DMS153 treated with DMSO at 0.1 percent for 48 hours (cell line): ENCODE results near the gene LAPTM4A.
"Not testable (repeated sequence)": the region's sequence is repeated elsewhere in the genome, so short reads cannot be mapped to it uniquely, and the experiment has no call there.

Source experiments
- DNase-seq: peaks from one replicate; lab custom pipeline; 2025; ENCODE audit not compliant: unreplicated experiment; lab: John Stamatoyannopoulos, UW

The LAPTM4A gene

DNA sequence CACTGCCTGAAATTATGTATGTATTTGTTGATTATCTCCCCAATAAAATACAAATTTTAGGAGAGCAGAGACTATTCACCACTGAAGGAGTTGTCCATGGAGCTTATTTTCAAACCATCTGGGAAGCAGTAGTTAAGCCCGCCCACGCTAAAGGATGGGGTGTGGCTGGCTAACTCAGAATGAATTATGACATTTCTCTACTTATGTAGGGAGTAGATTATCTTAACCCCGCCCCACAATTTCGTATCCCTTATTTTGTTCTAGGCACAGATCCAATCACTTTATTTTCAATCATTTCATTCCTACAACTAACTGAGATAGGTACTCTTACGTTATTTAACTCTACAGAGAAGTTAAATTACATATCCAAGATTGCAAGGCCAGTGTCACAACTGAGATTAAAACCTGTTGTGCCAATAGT is 1.4 kb upstream of the LAPTM4A start:
- peak; percentile 53 for DNase-seq

DNA sequence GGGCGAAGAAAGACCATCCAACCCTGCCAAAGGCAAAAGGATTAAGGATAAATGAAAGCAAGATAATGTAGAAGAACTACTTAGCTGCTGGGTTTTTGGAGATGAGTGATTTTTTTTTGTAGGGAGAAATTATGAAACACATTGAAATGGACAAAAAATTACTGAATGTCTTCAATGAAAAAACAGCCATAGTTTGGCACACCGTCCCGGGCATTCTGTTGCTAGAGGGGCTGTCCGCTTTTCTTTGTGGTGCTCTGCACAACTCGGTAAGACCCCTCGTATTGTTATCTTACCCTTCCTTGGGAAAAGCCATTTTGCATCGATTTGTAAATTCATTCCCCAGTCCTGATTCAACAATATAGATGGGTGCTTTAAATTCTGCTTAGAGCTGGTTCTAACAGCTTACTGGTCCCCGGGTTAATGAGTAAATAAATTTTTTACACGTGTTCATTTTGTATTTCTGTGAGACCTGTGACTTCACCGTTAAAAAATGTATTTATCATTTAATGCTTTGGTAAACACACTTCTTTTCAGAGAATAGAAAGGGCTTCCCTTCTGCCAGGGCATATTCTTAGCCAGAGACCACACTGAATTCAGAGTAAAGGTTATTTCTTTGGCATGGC is 912 bp upstream of the LAPTM4A start:
- peak; percentile 53 for DNase-seq

DNA sequence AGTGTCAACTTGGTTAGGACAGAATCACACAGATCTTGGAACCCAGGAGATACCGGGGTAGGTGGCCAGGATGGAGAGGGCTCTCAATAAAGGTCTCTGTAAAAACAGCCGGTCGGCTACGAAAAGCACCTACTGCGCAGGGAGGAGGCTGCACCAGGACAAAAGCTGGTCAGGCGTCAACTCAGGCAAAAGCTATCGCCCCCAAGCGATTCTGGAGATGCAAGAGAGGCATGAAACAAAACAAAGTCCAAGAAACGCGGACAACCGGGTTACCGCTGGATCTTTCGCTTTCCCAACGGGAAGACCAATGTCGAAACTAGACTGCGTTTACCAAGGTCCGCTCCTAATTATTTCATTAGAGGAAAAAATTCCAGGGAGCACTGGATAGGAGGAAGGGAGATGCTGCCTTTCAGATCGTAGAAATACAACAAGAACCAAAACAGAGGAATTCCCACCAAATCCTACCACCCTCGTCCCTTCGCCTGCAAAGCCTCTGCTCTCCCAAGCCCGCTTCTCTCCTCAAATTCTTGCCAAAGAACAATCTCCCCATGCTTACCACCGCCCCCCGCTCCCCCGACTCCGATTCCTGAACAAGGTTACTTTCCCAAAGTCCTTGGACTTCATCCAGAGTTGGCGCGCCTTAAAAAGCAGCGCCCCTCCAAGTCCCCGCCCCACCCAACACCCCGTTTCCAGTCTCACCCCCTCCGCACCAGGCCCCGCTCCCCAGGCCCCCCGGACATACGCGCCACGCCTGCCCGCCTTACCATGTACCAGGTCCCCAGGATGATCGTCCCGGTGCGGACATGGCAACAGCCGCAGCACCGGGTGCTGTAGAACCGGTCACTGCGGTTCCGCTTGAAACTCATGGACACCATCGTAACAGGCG is 539 bp downstream of the LAPTM4A start:
- DNase-seq = peak; percentile 27

DNA sequence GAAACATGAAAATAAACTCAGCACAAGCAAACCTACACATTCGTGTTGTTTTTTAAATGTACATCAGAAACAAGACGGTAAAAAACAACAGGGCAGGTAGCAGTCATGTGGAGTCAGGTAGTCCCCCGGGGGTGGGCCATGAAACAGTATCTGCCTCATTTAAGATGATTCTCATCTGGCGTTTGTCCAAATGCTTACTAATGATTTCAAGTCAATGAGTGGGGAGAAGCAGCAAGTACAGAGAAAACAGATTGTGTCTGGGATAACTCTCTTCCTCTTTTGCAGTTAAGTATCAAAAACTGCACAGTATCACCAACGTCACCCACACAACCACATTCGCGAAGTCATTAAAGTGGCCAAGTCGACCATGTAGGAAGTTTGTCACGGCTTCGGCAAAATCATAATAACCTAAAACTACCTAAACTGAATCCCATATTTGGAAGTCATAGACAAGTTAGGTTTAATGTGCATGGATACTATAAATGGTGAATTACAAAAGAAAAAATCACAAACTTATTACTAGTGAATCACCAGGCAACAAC is 1.3 kb downstream of the LAPTM4A start:
- no peak for DNase-seq

DNA sequence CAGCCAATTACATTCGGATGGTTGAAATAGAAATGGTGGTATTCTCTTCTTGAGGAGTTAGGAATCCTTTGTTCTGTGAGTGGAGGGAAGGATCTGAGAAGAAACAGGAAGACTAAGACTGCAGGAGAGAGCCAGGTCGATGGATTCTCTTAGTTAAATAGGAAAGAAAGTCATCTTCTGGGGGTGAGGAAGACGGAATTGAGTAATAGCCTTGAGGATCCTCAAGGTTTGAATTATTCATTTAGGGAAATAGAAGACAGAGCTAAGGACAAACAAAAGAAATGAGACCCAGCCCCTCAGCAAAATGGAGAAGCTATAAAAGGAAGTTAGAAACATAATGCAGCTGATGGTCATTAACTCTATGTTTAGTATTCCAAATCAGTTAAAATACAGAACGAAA is 1.8 kb downstream of the LAPTM4A start:
- no peak for DNase-seq

DNA sequence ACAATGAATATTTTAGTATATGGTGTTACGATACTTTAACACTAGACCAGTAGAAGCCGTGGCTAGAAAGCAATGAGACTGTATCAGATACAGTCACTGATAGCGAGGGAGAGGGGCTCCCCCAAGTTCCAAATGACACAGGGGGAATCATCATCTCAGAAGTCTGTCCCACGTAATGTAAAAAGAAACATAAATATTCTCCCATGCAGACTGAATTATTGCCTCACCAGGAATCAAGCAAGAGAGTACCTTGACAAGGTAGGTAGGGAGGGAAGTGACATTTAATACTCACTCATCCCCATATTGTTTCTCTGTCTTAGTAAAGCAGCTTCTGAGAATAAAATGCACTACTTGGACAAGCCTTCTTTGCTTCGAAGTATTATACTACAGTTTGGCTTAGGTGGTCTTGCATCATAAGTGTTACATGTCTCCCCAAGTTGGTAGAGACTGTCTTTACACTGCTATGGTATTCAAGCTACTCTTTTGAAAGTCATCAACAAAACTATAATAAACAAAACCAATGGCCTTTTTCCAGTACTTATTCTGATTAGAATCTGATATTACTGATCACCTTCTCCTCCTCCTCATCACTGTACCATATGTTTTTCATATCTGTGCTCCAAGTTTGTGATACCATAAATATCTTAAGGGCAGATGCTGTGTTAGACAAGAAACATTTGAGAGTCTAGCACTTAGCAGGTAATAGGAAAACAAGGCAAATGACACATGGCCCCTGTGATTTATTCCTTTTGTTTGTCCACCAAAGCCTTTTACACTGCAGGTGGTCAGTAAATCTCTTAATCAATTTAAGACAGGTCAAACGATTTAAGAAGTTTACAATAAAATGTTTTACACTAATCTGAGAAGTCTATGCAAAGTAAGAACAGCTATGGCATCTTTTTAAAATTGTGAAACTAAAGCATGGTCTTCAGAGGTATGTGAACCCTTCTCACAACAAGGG is 2.7 kb downstream of the LAPTM4A start:
- no peak for DNase-seq

DNA sequence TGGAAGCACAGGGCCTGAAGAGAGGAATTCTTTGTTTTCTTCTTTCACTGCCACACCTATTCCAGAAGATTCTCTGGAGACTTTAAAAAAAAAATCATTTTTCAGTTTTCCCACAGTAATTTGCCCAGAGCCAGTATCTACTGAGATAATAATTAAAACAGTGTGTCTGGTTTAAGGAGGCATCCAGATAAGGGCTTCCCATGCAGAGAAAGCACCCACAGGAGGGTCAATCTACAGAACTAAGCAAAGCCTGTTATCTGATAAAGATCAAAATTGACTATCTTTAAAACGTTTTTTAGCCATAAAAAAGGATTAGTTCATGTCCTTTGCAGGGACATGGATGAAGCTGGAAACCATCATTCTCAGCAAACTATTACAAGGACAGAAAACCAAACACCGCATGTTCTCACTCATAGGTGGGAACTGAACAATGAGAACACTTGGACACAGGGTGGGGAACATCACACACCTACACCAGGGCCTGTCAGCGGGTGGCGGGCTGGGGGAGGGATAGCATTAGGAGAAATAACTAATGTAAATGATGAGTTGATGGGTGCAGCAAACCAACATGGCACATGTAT is 5.6 kb downstream of the LAPTM4A start:
- not testable (repeated sequence) for DNase-seq

DNA sequence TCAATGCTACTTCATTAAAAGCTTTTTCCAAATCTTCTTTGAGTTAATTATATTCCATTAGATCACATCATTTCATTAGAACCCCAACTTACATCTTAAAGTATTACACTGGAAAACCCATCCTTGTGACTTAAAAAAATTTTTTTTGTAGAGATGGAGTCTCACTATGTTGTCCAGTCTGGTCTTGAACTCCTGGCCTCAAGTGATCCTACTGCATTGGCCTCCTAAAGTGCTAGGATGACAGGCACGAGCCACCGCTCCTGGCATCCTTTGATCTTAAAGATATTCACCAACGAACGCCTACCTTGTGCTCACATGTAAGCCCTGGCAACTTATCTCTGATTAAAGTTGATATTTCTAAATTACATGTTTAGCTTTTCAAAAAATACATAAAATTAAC is 6.7 kb downstream of the LAPTM4A start:
- no peak for DNase-seq

DNA sequence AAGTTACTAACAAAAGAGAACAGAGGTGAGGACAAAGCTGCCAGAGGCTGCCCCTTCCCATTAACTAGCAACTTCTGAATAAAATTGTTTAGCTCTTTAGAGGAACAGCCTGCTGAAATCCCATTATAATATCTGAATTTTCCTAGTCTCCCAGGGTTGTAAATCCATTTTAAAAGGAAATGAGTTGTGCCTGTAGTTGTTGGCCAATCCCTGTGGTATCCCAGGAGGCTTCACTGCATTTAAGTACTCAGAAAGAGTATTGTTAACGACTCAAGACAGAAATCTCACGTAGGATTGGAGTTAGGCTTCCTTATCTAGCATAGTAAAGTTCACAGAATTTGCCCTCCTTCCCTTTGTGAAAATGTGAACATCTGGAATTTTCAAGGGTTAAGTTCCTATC is 8.9 kb downstream of the LAPTM4A start:
- no peak for DNase-seq

DNA sequence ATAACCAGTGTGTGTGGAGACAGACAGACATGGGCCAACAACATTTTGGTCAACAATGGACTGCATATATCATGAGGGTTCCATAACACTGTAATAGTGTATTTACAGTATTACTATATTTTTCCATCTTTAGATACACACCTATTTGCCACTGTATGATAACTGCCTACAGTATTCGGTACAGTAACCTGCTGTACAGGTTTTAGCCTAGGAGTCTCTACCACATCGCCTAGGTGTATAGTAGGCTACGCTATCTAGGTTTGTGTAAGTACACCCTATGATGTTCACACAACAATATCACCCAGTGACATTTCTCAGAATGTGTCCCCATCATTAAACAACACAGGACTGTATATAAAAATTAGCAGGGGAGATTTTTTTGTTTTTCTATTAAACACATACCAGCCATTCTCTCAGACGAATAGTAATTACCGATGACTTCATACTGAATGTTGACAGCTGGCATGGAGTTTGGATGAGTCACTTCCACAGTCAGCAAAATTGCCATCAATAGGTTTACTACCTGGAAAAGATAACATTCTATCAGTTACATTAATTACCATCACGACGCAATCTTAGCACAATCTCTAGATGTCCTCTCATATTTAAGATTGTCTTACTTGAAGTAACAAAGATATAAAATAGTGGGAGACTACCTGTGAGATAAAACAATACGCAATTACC is 10.8 kb downstream of the LAPTM4A start:
- DNase-seq = no peak

DNA sequence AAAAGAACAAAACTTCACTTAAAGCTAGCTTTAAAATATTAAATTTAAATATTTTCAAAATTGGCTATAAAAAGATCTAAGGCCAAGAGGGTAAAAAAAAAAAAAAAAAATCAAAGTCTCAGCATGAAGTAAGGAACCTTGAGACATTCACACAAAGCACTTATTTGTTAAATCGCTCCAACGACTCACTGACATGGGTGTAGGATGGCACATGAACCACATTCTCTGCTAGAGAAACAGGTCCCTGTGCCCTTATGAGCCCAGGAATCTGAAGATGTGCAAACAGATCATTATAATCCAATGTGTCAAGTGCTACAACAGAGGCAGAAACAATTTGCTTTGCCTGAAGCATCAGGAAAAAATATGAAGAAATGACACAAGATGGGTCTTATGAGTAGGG is 13.8 kb downstream of the LAPTM4A start:
- DNase-seq = no peak

DNA sequence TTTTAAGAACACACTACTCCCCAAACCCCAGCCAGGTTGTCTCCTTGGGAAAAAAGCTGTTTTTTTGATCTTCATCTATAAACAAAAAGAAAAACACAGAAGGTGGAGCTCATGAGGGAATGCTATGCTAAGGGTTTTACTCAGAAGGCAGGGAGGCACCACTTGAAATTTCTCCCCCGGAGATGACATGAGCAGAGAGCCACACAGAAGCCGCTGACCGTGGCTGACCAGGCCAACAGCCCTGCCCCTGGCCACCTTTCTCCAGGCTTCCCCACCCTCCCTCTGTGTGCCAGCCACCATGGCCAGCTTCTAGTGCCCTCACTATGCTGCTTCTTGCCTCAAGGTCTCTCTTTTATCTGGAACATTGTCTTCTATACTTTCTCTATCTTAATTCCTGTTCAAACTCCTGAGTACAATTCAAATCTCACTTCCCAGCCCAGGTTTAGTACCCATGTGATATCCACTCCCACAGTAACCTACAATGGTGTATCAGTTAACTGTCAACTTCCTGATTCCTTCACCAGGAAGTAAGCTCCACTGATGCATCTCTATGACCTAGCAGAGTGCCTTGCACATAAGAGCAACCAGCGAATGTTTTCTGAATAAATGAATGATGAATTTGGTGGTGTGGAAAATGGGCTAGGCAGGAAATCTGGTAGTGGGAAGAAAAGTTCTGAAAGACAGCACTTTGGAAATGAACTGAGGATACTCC is 15.3 kb downstream of the LAPTM4A start:
- no peak for DNase-seq

DNA sequence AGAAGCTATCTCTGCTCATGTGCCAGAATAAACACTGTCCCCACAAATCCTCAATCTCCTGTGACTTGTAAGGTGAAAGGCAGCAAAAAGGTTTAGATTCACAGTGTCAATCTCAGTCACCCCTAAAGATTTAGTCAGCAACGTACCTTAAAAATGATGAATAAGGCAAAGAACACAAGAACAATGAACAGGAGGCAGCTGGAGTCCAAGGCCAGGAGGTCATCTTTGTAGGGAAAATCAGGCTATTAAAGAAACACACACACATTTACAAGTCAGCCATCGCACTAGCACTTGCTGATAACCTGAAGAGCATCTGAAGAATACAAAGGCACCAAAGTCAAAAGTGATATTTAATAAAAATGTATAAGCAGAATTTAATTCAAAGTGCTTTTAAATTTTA is 16.6 kb downstream of the LAPTM4A start:
- DNase-seq = no peak

DNA sequence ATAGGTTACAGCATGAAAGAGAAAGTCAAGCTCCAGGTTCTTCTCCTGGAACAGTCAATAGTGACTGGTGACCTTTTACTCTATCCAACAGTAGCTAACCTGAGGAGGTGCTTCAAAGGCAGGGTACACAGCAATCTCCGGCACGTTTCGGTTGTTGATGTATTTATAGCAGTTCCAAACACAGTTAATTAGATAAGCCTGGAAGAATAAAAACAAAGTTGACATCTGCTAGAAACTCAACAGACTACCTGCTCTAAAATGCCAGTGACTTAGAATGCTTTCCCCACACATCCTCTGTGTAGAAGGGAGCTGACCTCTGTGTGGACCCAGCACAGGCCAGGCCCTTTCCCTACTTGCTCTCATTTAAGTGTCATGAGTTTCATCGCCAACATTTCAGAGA is 17.2 kb downstream of the LAPTM4A start:
- DNase-seq = no peak

DNA sequence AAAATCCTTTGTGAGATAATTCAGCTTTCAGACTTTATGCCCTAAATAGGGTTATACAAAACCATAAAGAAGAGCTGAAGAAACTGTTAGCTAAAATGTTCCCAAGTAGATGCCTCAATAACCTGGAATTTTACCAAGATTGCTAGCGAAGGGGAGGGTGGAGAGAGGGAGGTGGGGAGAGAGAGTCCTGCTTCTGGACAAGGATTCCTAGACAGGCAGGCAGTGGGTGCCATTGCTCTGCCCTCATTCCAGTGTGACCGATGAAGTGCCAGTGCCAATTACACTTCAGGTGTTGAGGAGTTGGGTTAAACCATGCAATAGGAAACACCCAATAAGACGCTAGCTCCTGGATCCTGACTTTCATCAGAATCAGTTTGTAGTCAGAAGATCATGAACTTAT is 18.1 kb downstream of the LAPTM4A start:
- no peak for DNase-seq

DNA sequence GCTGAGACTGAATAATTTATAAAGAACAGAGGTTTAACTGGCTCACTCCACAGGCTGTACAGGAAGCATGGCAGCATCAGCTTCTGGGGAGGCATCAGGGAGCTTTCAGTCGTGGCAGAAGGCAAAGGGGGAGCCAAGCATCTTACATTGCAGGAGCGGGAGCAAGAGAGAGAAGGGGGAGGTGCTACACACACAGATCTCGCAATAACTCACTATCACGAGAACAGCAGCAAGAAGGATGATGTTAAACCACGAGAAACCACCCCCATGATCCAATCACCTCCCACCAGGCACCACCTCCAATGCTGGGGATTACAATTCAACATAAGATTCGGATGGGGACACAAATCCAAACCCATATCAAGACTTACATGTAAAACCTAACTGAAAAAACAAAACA is 21.2 kb downstream of the LAPTM4A start:
- no peak for DNase-seq

DNA sequence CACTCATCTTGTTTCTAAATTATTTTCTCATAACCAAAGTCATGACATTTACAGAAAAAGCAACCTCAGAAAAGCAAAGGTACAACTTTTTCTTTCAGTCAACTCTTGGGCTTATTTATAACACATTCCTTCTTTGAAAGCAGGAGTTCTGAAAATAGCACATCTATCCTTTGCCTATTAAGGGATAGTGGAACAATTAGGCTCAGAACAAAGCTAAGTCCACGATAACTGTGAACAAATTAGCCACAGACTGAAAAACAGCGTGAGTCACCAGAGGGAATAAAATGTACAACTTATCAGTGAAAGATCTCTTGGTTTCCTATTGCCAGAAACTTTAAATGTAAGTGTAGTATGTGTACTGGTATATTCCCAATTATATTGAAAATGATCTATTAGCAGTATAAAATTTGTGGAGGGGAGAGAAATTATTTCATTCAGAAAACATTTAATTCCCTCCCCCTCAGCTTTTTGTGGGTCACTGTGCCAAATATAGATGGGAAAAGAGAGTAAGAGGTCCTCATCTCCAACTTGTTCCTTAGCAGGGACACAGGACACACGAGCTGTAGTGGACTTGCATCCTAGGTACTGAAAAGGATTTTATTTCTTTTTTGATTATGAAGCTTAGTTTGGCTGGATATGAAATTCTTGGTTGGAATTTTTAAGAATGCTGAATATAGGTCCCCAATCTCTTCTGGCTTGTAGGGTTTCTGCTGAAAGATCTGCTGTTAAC is 23.6 kb downstream of the LAPTM4A start:
- DNase-seq = no peak

DNA sequence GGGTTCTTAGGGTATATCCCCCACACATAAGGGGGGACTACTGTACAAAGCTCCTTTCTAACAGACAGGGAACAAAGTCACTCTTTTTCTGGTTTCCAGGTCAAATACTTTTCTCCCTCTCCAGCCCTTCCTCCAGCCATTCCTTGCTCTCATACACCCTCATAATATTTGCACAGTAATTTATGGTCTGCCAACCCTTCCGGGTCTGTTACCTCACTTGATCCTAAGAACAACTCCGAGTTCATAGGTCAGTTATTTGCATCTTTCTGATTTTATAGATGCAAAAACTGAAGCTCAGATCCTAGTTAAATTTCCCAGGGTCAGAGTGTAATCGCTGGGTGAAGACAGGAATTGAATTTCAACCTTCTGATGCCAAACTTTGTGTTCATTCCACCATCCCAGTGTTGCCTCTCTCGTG is 24.2 kb downstream of the LAPTM4A start:
- no peak for DNase-seq
